NCI-H128 (cell line): ENCODE data around the gene PLA2G6.
A peak's percentile ranks its signal among the peaks of the same experiment; 100 is the strongest.

Experiments used
- DNase-seq: peaks from one replicate; lab custom pipeline; 2025; ENCODE audit not compliant: unreplicated experiment; lab: John Stamatoyannopoulos, UW

PLA2G6 gene

GRCh38 chr22:38181453-38182200 is at the start of gene PLA2G6:
PLA2G6 (minus strand) TSS chr22:38181830; CDS start chr22:38169426, 12,404 bp downstream.
- peak; percentile 80 for DNase-seq

- DNase-seq = no peak
Observed at GRCh38 chr22:38230916-38231315, 49.3 kb upstream of the PLA2G6 start.

- DNase-seq = no peak
Observed at GRCh38 chr22:38230108-38230825, 48.6 kb upstream of the PLA2G6 start.

- no peak for DNase-seq
Observed at GRCh38 chr22:38228873-38229740, 47.5 kb upstream of the PLA2G6 start.

GRCh38 chr22:38228326-38228872 is 46.8 kb upstream of the PLA2G6 start:
- DNase-seq = no peak

- no peak for DNase-seq
Observed at GRCh38 chr22:38226853-38227649, 45.4 kb upstream of the PLA2G6 start.

- DNase-seq = no peak
Observed at GRCh38 chr22:38223289-38223960, 41.8 kb upstream of the PLA2G6 start.

GRCh38 chr22:38222797-38223119 is 41.1 kb upstream of the PLA2G6 start:
- no peak for DNase-seq

- DNase-seq = no peak
Observed at GRCh38 chr22:38221908-38222796, 40.5 kb upstream of the PLA2G6 start.

- no peak for DNase-seq
Observed at GRCh38 chr22:38221407-38221806, 39.8 kb upstream of the PLA2G6 start.

GRCh38 chr22:38220653-38221386 is 39.2 kb upstream of the PLA2G6 start:
- no peak for DNase-seq

- no peak for DNase-seq
Observed at GRCh38 chr22:38220163-38220562, 38.5 kb upstream of the PLA2G6 start.

GRCh38 chr22:38219632-38220031 is 38.0 kb upstream of the PLA2G6 start:
- DNase-seq = no peak

GRCh38 chr22:38218661-38219622 is 37.3 kb upstream of the PLA2G6 start:
- DNase-seq = no peak

- DNase-seq = no peak
Observed at GRCh38 chr22:38215156-38216038, 33.8 kb upstream of the PLA2G6 start.
